GM21423 (cell line): Measurements from ENCODE around the gene DUSP22.
A peak's percentile ranks its signal among the peaks of the same experiment; 100 is the strongest.

Source experiments
- ATAC-seq: cut with Tn5 transposase; IDR thresholded peaks from one replicate; pipeline ENCODE4 v1.9.1; 2021; ENCODE audit warnings: mild to moderate bottlenecking, moderate library complexity; ENCODE audit not compliant: unreplicated experiment

Gene DUSP22

DNA sequence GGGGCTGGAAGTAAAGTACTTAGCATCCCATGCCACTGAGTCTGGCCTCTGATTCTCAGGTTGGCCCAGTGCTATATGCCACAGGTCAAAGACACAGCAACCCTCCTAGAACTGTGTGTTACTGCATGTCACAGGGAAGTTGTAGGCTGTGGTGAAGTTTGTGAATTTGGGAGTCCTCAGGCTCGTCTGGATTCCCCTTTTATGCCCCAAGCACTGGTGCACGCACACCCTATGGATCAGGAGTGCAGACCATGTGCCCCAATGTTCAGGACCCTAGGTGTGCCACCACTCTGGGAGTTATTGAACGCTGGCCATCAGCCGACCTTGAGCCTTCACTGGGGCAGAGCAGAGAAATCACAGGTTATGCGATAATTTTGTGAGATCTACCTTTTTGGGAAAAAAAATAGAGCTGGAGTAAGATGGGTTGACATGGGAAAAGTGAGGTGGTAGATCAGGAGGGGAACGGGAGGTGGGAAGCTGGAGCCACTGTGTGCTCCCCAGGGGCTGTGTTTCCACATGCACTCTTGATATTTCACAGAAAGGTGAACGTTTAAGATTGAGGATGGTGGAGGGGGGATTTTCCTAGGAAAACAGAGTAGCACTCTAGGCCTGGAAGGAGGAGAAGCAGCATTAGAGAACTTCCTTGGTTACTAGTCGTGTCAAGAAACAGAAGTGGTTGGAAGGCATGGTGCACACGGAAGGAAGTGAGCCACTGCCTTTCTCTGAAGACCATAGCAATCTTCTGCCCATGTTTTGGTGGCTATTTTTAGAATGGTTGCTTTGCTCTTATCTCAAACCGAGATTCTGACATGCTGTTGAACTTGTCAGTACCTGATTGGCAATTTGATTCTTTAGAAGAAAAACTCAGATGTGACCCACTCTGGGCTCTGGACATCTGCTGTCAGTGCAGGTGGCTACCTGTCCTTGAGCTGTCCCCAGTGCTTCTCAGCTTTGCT, 44.1 kb downstream of the DUSP22 start:
- peak; percentile 29 for ATAC-seq

DNA sequence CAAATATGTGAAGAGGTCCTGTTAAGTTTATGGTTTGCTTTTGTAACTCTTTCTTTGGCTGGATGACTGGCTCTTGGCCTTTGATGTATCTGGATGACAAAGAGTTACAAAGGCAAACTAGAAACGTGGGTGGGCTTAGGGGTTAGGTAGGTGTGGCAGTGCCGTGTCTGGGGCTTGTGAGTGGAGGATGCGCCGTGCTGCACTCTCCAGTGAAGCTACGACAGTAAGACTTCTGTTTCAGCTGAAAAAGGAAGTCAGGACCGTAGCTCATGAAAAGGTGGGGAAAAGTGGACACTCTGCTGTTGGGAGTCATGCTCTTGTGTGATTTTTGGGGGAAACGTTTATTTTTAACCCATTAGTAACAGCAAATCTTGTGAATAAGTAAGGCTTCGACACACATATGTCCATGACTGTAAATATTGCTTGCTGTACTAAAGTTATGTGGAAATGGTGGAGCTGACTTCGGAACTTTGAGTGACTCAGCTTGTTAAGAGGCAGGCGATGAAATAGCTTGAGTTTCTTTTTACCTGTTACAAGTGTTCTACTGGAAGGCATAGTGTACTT, 45.6 kb downstream of the DUSP22 start:
- no peak for ATAC-seq

DNA sequence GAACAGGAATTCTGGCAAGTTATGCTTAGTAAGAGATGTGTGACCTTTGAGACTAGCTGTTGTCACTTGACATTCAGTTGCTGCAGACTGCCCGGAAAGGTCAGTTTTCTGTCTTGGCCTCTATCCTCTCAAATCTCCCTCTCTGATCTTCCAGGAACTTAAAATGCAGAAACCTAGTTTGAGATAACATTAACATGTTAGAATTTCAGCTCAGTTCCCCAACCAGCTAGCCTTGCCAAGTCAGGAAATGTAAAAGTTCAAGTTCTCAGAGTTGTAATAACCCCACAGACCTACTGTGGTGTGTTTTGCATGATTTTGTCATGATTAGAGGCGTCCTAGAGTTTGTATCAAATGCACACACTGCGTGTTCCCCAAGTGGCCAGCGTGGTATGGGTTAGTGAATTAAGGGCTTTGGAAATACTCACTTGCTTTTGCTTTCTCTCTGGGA, 46.6 kb downstream of the DUSP22 start:
- ATAC-seq = no peak

DNA sequence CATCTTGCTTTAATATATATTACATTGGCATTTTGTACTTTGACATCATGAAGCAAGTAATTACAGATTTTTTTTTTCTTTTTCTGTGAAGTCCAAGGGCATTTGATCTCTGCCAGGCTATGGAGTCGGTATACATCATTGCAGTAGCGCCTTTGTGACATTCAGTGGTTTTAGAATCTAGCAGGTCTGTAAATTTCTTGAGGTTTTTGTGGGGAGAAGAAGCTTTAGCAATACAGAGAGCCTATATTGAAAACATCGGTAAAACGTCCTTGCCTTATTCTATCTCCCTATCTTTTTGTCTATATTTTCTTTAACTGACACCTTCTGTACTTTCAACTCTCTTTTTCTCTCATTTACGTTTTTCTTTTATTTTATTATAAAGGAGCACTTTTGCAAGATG, 47.2 kb downstream of the DUSP22 start:
- ATAC-seq = no peak

DNA sequence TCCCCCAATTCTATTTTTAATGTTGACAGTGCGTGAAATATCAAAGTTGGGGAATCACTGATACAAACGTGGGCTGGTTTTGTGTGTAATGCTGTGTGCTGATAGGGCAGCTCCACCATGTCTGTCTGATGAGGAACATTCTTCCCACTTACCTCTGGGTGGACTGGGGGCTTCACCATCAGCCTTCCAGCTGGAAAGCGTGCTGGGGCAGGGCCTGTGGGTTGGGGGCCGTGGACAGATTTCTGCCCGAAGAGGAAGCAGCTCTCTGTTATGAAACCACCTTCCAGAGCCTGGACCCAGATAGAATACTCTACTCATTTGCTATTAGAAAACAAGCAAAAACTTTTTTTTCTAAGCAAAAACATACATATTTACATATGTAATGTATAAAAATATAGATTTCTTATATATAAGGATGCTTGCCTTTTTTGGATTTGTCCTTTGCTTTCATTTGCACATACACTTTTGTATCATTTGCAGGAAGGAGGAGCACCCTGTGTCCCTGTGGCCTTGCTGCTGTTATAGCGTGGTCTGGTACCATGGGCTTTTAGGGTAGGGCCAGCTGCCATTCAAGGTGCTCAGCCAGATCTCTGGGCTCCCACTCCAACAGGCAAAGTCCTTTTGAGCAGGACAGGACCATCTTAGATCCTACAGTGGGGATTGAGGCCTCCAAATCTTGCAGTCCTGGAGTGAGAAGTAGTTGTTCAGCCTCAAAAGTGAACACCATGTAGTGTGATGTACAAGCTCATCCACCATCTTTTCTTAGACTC, 48.1 kb downstream of the DUSP22 start:
- no peak for ATAC-seq

DNA sequence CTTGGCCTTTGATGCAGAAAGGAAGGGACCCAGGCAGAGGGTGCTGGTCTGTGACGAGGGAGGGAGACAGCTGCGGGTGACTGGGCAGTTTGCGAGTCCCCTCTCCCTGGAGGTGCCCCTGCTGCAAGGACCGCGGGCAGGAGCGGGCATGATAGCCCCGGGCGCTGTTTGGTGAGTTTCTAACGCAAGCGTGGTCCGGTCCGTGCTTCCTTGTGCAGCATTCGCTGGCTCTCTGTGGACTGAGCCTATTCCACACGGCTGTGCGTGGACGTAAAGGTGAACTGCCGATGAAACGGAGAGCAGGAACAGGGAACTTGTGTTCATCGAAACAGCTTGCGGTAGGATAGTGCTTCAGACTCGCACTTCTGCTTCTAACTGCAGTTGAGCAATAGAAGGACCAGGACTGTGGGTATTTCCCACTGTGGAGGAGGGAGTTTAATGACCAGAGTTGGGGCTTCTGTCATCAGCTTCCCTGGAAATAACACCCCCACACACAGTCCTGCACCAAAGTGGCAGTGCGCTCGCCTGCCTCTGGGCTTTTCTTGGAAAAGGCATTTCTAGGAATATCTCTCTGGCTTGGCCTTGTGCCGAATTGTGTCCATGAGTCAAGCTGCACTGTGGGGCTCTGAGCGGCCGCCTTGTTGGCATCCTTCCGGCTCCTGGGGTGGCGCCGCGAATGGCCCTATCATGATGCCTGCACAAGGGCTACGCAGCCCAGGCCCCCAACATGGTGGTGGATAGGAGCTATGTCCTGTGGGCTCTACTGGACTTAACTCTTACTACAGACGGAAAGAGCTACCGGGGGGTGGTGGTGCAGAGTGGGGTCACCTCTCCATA, 48.9 kb downstream of the DUSP22 start:
- ATAC-seq = peak; percentile 44

DNA sequence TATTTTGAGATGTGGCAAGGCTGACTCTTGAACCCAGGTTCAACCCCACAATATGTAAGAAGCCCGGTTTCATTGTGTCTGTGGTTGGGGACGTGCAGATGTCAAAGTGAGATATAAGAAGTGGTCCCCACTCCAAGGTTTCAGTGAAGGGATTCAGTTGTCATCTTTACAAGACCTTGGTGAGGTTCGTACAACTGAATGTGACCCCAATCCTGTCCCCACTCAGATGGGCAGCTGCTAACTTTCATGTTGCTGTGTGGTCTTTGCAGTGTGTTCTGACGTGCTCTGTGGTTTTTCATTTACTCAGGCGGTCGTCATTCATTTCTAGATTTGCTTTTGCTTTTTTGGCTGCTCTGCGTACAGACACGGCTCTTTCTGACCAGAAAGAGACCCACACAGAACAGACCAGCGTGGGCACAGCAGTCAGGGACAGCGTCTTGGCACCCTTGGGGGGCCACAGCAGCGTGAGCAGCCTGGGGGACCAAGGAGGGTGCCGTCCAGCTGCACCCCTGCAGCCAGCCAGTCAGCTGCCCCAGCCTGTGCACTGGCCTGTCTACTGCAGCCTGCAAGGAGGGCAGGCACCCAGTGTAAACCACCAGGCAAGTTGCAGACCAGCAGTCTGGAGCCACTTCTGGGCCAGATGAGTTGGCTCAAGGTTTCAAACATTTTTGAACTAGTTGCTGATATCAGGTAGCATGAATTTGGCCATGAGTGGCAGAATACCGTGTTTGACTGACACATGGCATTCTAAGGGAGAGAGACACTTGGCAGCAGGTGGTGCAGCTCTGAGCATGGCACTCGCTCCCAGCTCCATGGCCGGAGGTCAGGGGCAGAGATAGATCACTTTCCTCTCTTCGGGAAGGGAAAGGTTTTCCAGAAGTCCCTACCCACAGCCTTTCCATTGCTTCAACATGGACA, 49.9 kb downstream of the DUSP22 start:
- ATAC-seq = peak; percentile 41

DNA sequence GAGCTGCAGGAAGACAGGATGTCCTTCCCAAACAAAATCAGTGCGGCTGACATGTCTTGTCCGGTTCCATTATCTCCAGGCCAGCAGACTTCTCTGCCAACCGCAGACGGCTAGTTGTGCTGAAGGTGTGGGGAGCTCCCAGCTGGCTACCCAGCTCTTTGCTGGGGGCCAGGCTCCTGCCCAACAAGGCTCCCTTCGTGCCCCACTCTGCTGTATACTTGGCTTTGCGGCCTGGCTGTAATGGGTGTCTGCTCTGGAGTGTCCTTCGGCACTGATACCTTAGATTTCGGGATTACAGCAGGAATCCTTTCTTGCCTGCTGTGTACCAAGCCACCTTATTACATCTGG, 50.5 kb downstream of the DUSP22 start:
- no peak for ATAC-seq

DNA sequence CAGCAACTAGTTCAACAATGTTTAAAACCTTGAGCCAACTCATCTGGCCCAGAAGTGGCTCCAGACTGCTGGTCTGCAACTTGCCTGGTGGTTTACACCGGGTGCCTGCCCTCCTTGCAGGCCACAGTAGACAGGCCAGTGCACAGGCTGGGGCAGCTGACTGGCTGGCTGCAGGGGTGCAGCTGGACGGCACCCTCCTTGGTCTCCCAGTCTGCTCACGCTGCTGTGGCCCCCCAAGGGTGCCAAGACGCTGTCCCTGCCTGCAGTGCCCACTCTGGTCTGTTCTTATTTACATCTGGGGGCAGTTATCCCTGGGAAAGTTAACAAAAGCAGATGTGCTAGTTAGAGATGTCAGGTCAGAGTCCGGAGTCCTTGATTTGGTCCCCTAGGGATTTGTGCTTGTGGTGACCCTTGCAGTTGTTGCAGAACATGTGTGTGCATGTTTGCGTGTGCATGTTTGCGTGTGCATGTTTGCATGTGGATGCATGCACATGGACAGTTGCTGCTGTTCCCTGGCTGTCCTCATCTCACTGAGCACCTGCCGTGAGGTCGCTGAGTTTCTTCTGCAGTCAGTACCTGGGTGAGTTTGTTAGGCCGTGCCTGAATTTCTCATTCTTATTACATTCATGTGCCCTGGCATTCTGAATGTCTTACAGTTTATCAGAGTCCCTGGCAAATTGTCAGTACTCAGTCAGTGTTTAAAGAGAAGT, 51.1 kb downstream of the DUSP22 start:
- ATAC-seq = no peak

DNA sequence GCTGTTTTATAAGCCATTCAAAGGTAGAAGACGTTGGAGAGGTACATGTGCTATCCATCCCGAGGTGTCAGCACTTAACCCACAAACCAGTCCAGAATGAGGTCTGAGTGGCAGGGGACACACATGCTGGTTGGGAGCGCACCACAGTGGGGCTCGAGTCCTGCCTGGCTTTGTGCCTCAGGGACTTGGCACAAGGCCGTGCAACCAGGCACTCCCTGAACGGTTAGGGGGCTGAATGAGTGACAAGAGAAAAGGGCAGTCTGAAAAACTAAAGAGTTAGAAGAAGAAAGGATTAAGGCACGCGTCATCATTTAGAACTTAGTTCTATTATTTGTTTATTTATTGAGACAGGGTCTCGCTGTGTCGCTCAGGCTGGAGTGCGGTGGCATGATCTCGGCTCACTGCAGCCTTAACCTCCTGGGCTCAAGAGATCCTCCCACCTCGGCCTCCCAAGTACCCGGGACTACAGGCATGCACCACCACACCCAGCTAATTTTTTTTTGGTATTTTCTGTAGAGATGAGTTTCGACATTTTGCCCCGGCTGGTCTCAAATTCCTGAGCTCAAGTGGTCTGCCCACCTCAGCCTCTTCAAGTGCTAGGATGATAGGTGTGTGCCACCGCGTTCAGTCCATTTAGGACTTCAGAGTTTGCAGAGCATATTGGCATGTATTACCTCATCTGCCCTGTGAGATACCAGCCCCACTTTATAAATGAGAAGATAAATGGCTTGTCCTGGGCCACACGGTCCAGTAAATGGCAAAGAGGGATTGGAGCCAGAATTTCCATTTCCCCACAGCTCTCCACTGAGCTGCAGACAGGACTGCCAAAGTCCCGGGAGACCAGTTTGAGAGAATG, 51.9 kb downstream of the DUSP22 start:
- ATAC-seq = no peak

DNA sequence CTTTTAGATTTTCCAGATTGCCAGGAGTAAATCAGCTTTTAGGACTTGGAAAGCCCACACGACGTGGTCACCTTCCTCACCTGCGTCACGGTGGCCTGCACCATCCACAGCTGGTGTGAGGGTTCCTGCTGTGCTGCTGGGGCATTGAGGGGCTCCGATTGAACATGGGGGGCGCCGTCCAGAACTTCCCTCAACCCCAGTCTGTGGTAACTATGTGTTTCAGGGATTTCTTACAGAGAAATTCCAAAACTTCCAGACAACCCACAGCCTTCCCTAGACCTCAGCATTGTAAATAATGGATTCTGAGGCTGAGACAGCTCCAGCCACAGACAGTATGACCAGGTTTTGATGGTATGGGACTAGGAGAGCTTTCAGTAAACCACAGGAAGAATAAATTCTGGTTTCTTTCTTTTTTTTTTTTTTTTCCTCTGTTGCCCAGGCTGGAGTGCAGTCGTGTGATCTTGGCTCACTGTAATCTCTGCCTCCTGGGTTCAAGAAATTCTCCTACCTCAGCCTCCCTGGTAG, 52.6 kb downstream of the DUSP22 start:
- no peak for ATAC-seq

DNA sequence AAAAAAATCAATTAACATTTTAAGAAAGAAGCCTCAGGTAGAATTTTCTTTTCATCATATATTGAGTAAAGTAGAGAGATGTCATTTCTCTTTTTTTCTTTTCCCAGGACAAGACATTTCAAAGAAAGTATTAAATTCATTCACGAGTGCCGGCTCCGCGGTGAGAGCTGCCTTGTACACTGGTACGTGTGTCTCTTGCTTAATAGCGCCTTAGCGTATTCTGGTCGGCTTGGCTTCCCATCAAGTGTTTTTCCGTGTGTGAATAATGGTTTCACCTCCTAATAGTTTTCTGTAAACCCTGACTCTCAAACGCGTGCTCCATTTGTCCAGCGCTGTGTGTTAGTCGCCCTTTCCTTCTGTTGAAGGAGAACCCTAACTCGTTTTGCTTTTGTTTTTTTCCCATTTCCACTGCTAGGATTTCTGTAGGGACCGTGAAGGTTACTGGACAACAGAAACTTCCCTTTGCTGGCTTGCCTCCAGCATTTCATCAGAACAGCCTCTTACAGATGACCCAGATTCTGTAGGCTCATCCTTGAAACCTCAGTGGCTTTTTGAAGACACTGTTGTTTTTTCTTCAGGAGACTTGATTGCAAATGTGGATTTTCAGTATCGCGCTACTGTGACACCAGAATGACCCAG, 53.6 kb downstream of the DUSP22 start:
- ATAC-seq = no peak

DNA sequence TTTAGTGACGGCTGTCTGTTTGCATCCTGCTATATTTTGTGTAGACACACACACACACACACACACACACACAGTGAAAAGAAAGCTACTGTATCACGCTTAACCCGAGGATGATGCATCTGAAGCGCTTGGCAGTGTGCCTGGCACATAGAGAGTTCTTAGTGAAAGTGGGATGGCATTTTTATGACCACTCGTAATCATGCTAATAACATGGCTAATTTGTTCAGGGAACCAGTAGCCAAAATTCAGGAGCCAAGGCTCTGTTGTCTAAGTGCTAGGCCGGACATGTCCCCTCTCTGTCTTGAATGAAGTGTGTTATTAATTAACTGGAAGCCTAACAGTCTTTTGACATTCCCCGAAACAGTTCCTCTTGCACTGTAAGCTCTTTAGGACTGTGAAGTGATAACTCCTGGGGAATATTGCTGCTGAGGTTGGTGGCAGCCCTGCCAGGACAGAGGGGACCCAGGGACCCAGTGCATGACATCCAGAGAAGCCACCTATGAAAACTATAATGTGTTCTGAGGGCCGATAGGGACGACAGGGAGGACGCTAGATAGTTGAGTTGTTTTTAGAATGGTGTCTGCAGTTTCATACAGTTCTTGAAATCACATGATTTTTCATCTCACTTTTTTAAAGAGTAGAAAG, 54.2 kb downstream of the DUSP22 start:
- no peak for ATAC-seq

DNA sequence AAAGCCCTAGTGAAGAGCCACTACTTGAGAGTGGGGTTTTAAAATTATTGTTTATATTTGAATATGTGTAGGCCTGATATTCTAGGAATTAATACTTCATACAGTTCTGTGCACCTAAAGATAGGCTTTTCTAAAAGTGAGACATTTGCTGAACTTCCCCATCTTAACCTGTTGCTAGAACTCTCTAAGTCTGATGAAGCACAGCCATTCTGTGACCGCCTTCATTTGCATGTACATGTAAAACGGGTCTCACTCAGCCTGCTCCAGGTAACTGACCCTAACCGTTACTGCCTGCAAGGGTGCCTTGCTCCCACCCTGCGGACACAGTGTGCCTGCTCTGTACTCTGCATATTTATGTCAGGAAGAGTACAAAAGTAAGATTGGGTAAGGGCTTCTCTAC, 54.9 kb downstream of the DUSP22 start:
- peak; percentile 73 for ATAC-seq

DNA sequence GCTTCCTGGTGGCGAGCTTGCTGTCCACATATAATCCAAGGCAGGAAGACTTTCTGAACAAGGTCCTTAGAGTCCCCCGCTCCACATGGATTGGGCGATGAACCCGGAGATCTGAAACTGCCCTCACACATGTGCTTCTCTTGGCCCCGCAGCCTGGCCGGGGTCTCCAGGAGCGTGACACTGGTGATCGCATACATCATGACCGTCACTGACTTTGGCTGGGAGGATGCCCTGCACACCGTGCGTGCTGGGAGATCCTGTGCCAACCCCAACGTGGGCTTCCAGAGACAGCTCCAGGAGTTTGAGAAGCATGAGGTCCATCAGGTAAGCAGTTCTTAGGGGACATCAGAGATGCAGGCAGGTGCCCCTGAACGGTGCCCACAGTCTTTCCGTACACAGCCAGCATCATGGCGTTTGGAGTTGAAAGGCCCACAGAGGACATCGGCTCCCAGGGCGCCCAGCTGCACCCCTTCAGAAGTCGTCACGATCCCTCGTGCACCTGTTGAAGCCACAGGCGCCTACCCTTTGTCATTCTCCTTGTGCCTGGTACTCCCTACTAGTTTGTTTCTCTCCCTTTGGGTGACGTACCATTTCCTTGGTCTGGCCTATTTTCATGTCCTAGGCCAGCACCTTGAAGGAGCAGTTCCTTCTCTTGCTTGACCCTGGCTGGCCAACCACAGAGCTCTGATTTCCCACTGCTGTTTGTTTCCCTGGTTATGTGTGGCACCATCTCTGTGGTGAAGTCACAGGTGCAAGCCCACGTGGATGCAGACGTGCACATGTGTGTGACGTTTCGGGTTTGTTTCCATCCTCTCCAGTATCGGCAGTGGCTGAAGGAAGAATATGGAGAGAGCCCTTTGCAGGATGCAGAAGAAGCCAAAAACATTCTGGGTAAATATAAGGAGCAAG, 55.9 kb downstream of the DUSP22 start:
- ATAC-seq = no peak

DNA sequence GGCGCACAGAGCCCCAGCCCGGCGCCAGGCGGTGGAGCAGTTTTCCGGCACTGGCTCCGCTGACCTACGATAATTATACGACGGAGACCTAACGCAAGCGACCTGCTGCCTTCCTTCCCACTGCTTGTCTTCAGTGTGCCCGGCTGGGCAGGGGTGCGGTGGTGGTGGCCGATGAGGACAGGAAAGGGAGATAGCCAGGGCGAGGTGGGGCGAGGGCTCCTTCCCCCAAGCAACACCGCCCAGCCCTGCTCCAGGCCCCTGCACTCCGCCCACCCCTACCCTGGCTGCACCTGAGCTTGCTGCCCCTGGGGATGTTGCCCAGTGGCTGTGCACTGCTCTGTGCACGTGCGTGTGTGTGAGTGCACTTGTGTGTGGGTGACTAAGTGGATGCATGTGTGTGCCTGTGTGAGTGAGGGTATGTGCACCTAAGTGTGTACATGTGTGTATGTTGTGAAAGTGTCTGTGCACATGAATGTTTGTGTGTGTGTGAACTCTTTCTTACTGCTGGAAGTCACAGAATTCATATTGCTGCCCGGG, 56.6 kb downstream of the DUSP22 start:
- no peak for ATAC-seq
